GM12878 (cell line): ENCODE results near the gene GSTT4.
"Not testable (repeated sequence)": the region's sequence is repeated elsewhere in the genome, so short reads cannot be mapped to it uniquely, and the experiment has no call there.

Source experiments
- BRCA1 ChIP-seq: IDR thresholded peaks from 2 replicates; pipeline ENCODE4 v1.6.1; 2011; ENCODE audit warnings: low read depth, low read length, improper control_type of control experiment
- CTCF ChIP-seq, 3 experiments: IDR thresholded peaks in 2 of 3; conservative IDR thresholded peaks in 1 of 3; 2 replicates each; pipeline ENCODE4 v1.5.1; 2011; ENCODE audit warnings: low read depth in 3 of 3, low read length in 3 of 3, mild to moderate bottlenecking in 3 of 3, control low read depth in 2 of 3, moderate library complexity in 2 of 3, inconsistent platforms in 1 of 3, mixed read lengths in 1 of 3; ENCODE audit not compliant: control insufficient read depth in 2 of 3, insufficient read depth in 1 of 3; ENCODE audit errors: extremely low read depth in 1 of 3
- E2F8 ChIP-seq: fragments of 450-650 bp; IDR thresholded peaks from 2 replicates; pipeline ENCODE4 v1.6.1; 2018; ENCODE audit warnings: mild to moderate bottlenecking, low read depth, moderate library complexity; ENCODE audit not compliant: partially characterized antibody
- E4F1 ChIP-seq: fragments of 450-650 bp; IDR thresholded peaks from 2 replicates; pipeline ENCODE4 v1.6.1; 2018; ENCODE audit warnings: borderline replicate concordance, mild to moderate bottlenecking; ENCODE audit not compliant: partially characterized antibody
- EP300 ChIP-seq, 2 experiments: fragments of 150-350 bp in 1 of 2; IDR thresholded peaks; 2 replicates each; pipeline ENCODE4 v1.6.1; 2011 to 2012; ENCODE audit warnings: low read depth in 2 of 2, low read length in 2 of 2, borderline replicate concordance in 1 of 2, improper control_type of control experiment in 1 of 2, inconsistent platforms in 1 of 2; ENCODE audit not compliant: control insufficient read depth in 1 of 2
- EZH2 ChIP-seq: IDR thresholded peaks from 2 replicates; pipeline ENCODE4 v1.6.1; 2012; ENCODE audit warnings: low read depth, mild to moderate bottlenecking, control low read depth, inconsistent platforms, low read length, borderline replicate concordance; ENCODE audit not compliant: control insufficient read depth
- FOS ChIP-seq: IDR thresholded peaks from 3 replicates; pipeline ENCODE4 v1.6.1; 2011; ENCODE audit warnings: borderline replicate concordance; ENCODE audit not compliant: insufficient read length; ENCODE audit errors: extremely low read depth
- JUND ChIP-seq: IDR thresholded peaks from 2 replicates; pipeline ENCODE4 v1.6.1; 2012; ENCODE audit warnings: low read depth, mild to moderate bottlenecking, low read length, improper control_type of control experiment, moderate library complexity
- POLR2A ChIP-seq: IDR thresholded peaks from 2 replicates; pipeline ENCODE4 v1.6.1; 2011; ENCODE audit warnings: low read depth, mild to moderate bottlenecking, low read length
- USF2 ChIP-seq: IDR thresholded peaks from 2 replicates; pipeline ENCODE4 v1.6.1; 2011; ENCODE audit warnings: low read depth, low read length, improper control_type of control experiment, borderline replicate concordance
- ZBTB11 ChIP-seq: fragments of 450-650 bp; formaldehyde crosslinking; IDR thresholded peaks from 2 replicates; pipeline ENCODE4 v1.5.0; 2022; ENCODE audit warnings: mild to moderate bottlenecking, missing genetic modification characterization
- ZZZ3 ChIP-seq: IDR thresholded peaks from 2 replicates; pipeline ENCODE4 v1.6.1; 2011; ENCODE audit warnings: low read depth; ENCODE audit not compliant: control insufficient read depth, insufficient read length

GRCh38 chr22:23952794-23953405 is 52.4 kb downstream of the GSTT4 start:
- not testable (repeated sequence) for TF ChIP-seq EZH2; CTCF (IDR thresholded peaks at IDR 0.05 in 2 of 3, conservative IDR thresholded peaks at IDR 0.05 in 1 of 3; ENCODE audit: control insufficient read depth in 2 of 3, extremely low read depth in 1 of 3, insufficient read depth in 1 of 3, low read depth in 3 of 3, low read length in 3 of 3); POLR2A; ZBTB11; USF2; FOS; EP300 (IDR thresholded peaks at IDR 0.05; ENCODE audit: borderline replicate concordance in 1 of 2, control insufficient read depth in 1 of 2, low read depth in 2 of 2, low read length in 2 of 2); E2F8; E4F1; ZZZ3; BRCA1; JUND
